PFSK-1 (cell line): ENCODE results near the gene ETV5.

ENCODE experiments used
- FOXP2 ChIP-seq: optimal IDR thresholded peaks from 2 replicates; pipeline ENCODE3; 2011; ENCODE audit warnings: borderline replicate concordance, control low read depth, inconsistent platforms; ENCODE audit not compliant: insufficient read depth; ENCODE audit errors: extremely low read length, extremely low read depth
- POLR2AphosphoS5 ChIP-seq: IDR thresholded peaks from 2 replicates; pipeline ENCODE4 v1.6.1; 2012; ENCODE audit warnings: low read depth, mild to moderate bottlenecking, control low read depth, low read length, moderate library complexity
- SIN3A ChIP-seq: IDR thresholded peaks from 2 replicates; pipeline ENCODE4 v1.6.1; 2012; ENCODE audit warnings: mild to moderate bottlenecking, low read length, moderate library complexity, borderline replicate concordance; ENCODE audit not compliant: insufficient read depth
- TAF1 ChIP-seq: IDR thresholded peaks from 2 replicates; pipeline ENCODE4 v1.6.1; 2012; ENCODE audit warnings: low read length, control low read depth, borderline replicate concordance; ENCODE audit not compliant: insufficient read depth

DNA sequence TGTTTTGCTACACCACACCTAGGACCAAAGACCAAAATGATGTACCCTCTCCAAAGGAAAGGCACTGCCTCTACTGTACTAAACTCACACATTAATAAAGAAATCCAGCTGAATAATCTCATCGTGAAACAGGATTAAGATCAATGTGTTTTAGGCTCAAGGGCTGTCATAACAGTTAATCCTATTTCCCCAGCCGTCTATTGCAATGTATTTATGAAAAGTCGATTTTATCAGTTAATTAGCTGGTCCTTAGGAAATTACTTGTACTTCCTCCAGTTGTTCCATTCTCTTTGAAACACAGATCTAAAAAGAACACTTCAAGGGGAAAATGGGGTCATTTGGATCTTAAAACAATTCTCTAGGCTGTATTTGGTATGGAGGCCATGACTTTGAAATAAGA is 8.5 kb downstream of the ETV5 start:
- no peak for TF ChIP-seq TAF1
- TF ChIP-seq POLR2AphosphoS5: no peak
- TF ChIP-seq SIN3A: no peak
- no peak for TF ChIP-seq FOXP2
